Adrenal gland (tissue), 12 donors: ENCODE data around the gene LRRC8B. TPM values are rescaled to one million over a fixed set of nuclear protein-coding genes. Genes with fewer than 3 reads are reported as not detected.

Source experiments
- DNase-seq, 7 donors: peaks; one replicate each; pipeline ENCODE4 v3.0.0-alpha.2; 2019 to 2020
- H3K27ac ChIP-seq, 5 donors: fragments of 200-600 bp; sonication (generic) in 4 of 5; 1 replicate in 3 of 5; 2 replicates in 2 of 5; pipeline versions ENCODE4 v1.5.1 to v1.8.0; 2016 to 2020; ENCODE audit warnings: mild to moderate bottlenecking in 1 of 5
- H3K27me3 ChIP-seq: fragments of 200-600 bp; 2 replicates; pipeline ENCODE4 v1.8.0; 2021
- H3K36me3 ChIP-seq, 2 donors: fragments of 200-600 bp; replicated peaks in 1 of 2; 1 replicate in 1 of 2; 2 replicates in 1 of 2; pipeline versions ENCODE4 v1.5.1 to v1.8.0; 2018 to 2022
- H3K4me1 ChIP-seq, 2 donors: fragments of 200-600 bp; replicated peaks in 1 of 2; 1 replicate in 1 of 2; 2 replicates in 1 of 2; pipeline versions ENCODE4 v1.5.1 to v1.8.0; 2018 to 2021
- H3K4me3 ChIP-seq, 4 donors: fragments of 200-600 bp; sonication (generic) in 3 of 4; one replicate each; pipeline ENCODE4 v1.5.1; 2016 to 2018
- H3K9me3 ChIP-seq, 3 donors: fragments of 200-600 bp; sonication (generic) in 1 of 3; replicated peaks in 1 of 3; 1 replicate in 2 of 3; 2 replicates in 1 of 3; pipeline versions ENCODE4 v1.5.1 to v1.8.0; 2016 to 2021
- CTCF ChIP-seq, 6 experiments: fragments of 450-650 bp in 4 of 6; fragments of 200-600 bp in 2 of 6; sonication (generic) in 1 of 6; IDR thresholded peaks; 1 replicate in 5 of 6; 2 replicates in 1 of 6; pipeline versions ENCODE4 v1.5.1 to v1.8.0; 2016 to 2021; ENCODE audit warnings: antibody characterized with exemption in 6 of 6, mild to moderate bottlenecking in 2 of 6, moderate library complexity in 1 of 6
- POLR2A ChIP-seq, 2 donors: fragments of 450-650 bp; IDR thresholded peaks; one replicate each; pipeline ENCODE4 v1.6.1; 2017; ENCODE audit warnings: antibody characterized with exemption in 2 of 2, mild to moderate bottlenecking in 2 of 2, moderate library complexity in 1 of 2
- WGBS, 4 donors: extraction: QIAGEN DNeasy Blood & Tissue Kit in 2 of 4; methylation state at CpG; one replicate each; pipeline versions ENCODE4 v1.1.5 to v1.1.7; 2013 to 2017; 5-methylcytosine and 5-hydroxymethylcytosine counted together
- intact Hi-C, 2 donors: fragments of 100-400 bp; cut with DNase I; formaldehyde crosslinking; loops; one replicate each; pipeline versions ENCODE4 v1.14.1 to v1.15.0; 2022 to 2023
- polyA plus RNA-seq, 3 donors: library from polyadenylated mRNA; stranded (reverse); fragments of 200-250 nt in 2 of 3; fragments of 350-450 nt in 1 of 3; fragmentation: Illumina TruSeq in 1 of 3; extraction: RNeasy Lipid Tissue Mini Kit (QIAGEN cat#74804) in 1 of 3; gene quantifications; one replicate each; pipeline ENCODE4 v1.2.3, GENCODE V29; 2013 to 2014
- total RNA-seq, 9 donors: library from RNA; depleted of rRNA in 4 of 9; stranded (reverse); fragments of >200 nt in 4 of 9; fragments of 120-200 nt in 1 of 9; fragmentation: NEBNext Ultra II Directional in 1 of 9; extraction: Animal tissue kit (Norgen Biotek cat#: 25700) in 1 of 9; gene quantifications; one replicate each; pipeline versions ENCODE4 v1.1.0 to v1.2.4, GENCODE V29; 2013 to 2023
- donor health status: healthy with polysubstance abuse.
- donor health status: Bipolar disorder and iron deficiency.
- donor health status: DM: yes; HTN: yes; CAD: no.
- donor health status: DM: no; HTN: no; CAD: no.
- donor health status: DM: no; HTN: no; CAD: no.
- donor health status: DM: yes; HTN: yes; CAD: no.

Gene LRRC8B
- total and polyA plus RNA-seq, 12 donors, result 7.7 to 69.6 (median 39.1) TPM

- no peaks in the 10 kb centered on the region for H3K27me3 ChIP-seq
- no peak for DNase-seq
- no peak for TF ChIP-seq CTCF (IDR thresholded peaks at IDR 0.05)
- TF ChIP-seq POLR2A (IDR thresholded peaks at IDR 0.05), result no peak
- no peak overlapping the region for H3K4me3 ChIP-seq
- 61 to 74% (median 72%) methylated on average over 4 of the region's 4 CpGs for WGBS, 4 donors
- H3K27ac ChIP-seq, result no peak overlapping the region
- no peaks in the 10 kb centered on the region for H3K36me3 ChIP-seq
- peaks cover 0 to 14% (median 0%) of the 10 kb centered on the region in 3 donors for H3K9me3 ChIP-seq
- intact Hi-C loops, result no loop called here
- H3K4me1 ChIP-seq, result peaks cover 7 to 24% of the 10 kb centered on the region in 2 donors
Observed at GRCh38 chr1:89641781-89642180, 117.2 kb downstream of the LRRC8B start.

- Histone ChIP-seq H3K36me3 (no peaks in the 10 kb centered on the region), H3K27ac (no peak overlapping the region), H3K9me3 (peaks cover 0 to 15% (median 0%) of the 10 kb centered on the region in 3 donors), H3K4me1 (peaks cover 7 to 20% of the 10 kb centered on the region in 2 donors), H3K4me3 (no peak overlapping the region), H3K27me3 (no peaks in the 10 kb centered on the region)
- intact Hi-C loops, result no loop called here
- DNase-seq, result no peak
- TF ChIP-seq POLR2A (IDR thresholded peaks at IDR 0.05), result no peak
- TF ChIP-seq CTCF (IDR thresholded peaks at IDR 0.05), result no peak
- 82 to 91% (median 87%) methylated on average over 2 of the region's 2 CpGs for WGBS, 4 donors
Observed at GRCh38 chr1:89643577-89643976, 118.9 kb downstream of the LRRC8B start.

- no peak for TF ChIP-seq CTCF (IDR thresholded peaks at IDR 0.05)
- TF ChIP-seq POLR2A (IDR thresholded peaks at IDR 0.05), result no peak
- peaks cover 7 to 20% of the 10 kb centered on the region in 2 donors for H3K4me1 ChIP-seq
- no peak for DNase-seq
- H3K27me3 ChIP-seq, result no peaks in the 10 kb centered on the region
- H3K36me3 ChIP-seq, result no peaks in the 10 kb centered on the region
- 75 to 87% (median 82%) methylated on average over 9 of the region's 9 CpGs for WGBS, 4 donors
- no peak overlapping the region for H3K27ac ChIP-seq
- H3K4me3 ChIP-seq, result no peak overlapping the region
- intact Hi-C loops, result no loop called here
- H3K9me3 ChIP-seq, result peaks cover 0 to 15% (median 0%) of the 10 kb centered on the region in 3 donors
Observed at GRCh38 chr1:89644119-89644814, 119.6 kb downstream of the LRRC8B start.

- no peak overlapping the region for H3K4me3 ChIP-seq
- intact Hi-C loops, result no loop called here
- TF ChIP-seq POLR2A (IDR thresholded peaks at IDR 0.05) (no peak), CTCF (IDR thresholded peaks at IDR 0.05) (no peak)
- DNase-seq, result no peak
- H3K27ac ChIP-seq, result no peak overlapping the region
- 0 to 57% (median 44%) methylated on average over 1 of the region's 1 CpG for WGBS, 4 donors
- H3K36me3 ChIP-seq, result no peaks in the 10 kb centered on the region
- peaks cover 4 to 16% of the 10 kb centered on the region in 2 donors for H3K4me1 ChIP-seq
- no peaks in the 10 kb centered on the region for H3K27me3 ChIP-seq
- peaks cover 0 to 15% (median 0%) of the 10 kb centered on the region in 3 donors for H3K9me3 ChIP-seq
Observed at GRCh38 chr1:89646259-89646658, 121.6 kb downstream of the LRRC8B start.

Other genes starting within 250 kb of the LRRC8B start
- under 1 TPM in 3 of 9 donors, not detected in 6; 0.07 to 0.54 (median 0.08) TPM for gene GBP6, start 160.8 kb upstream of the LRRC8B start, total RNA-seq
- gene GBP6, start 160.8 kb upstream of the LRRC8B start, polyA plus RNA-seq, result under 1 TPM in 2 of 3 donors, not detected in 1; 0.08 to 0.24 TPM
- 10 to 100 TPM in 6 of 9 donors, 1 to 10 TPM in 3; 6.5 to 33.6 (median 12.1) TPM for gene LRRC8C, start 108.3 kb downstream of the LRRC8B start, total RNA-seq
- gene LRRC8C, start 108.3 kb downstream of the LRRC8B start, polyA plus RNA-seq, result 10 to 100 TPM in 1 of 3 donors, 1 to 10 TPM in 2; 6.7 to 11.9 (median 9.5) TPM